GM19438 (cell line): Measurements from ENCODE around the gene C19orf25.

Source experiments
- ATAC-seq: cut with Tn5 transposase; IDR thresholded peaks from one replicate; pipeline ENCODE4 v1.9.1; 2021; ENCODE audit warnings: low read depth; ENCODE audit not compliant: unreplicated experiment

C19orf25 gene

DNA sequence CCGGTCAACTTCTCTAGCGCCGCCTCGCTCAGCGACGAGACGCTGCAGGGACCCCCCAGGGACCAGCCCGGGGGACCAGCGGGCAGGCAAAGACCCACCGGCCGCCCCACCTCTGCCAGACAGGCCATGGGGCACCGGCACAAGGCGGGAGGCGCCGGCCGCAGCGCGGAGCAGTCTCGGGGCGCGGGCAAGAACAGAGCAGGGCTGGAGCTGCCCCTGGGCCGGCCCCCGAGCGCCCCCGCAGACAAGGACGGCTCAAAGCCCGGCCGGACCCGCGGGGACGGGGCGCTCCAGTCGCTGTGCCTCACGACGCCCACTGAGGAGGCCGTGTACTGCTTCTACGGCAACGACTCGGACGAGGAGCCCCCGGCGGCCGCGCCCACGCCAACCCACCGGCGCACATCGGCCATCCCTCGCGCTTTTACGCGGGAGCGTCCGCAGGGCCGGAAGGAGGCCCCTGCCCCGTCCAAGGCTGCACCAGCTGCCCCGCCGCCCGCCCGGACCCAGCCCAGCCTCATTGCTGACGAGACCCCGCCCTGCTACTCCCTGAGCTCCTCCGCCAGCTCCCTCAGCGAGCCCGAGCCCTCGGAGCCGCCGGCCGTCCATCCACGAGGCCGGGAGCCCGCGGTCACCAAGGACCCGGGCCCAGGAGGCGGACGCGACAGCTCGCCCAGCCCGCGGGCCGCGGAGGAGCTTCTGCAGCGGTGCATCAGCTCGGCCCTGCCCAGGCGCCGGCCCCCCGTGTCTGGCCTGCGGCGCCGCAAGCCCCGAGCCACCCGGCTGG lies 11.3 kb downstream of the C19orf25 start:
- no peak for ATAC-seq

GRCh38 chr19:1467215-1467489 lies 11.9 kb downstream of the C19orf25 start:
- ATAC-seq, result no peak

GRCh38 chr19:1466461-1467214 lies 12.4 kb downstream of the C19orf25 start:
- ATAC-seq, result no peak

GRCh38 chr19:1466018-1466460 lies 13.0 kb downstream of the C19orf25 start:
- ATAC-seq, result no peak

DNA sequence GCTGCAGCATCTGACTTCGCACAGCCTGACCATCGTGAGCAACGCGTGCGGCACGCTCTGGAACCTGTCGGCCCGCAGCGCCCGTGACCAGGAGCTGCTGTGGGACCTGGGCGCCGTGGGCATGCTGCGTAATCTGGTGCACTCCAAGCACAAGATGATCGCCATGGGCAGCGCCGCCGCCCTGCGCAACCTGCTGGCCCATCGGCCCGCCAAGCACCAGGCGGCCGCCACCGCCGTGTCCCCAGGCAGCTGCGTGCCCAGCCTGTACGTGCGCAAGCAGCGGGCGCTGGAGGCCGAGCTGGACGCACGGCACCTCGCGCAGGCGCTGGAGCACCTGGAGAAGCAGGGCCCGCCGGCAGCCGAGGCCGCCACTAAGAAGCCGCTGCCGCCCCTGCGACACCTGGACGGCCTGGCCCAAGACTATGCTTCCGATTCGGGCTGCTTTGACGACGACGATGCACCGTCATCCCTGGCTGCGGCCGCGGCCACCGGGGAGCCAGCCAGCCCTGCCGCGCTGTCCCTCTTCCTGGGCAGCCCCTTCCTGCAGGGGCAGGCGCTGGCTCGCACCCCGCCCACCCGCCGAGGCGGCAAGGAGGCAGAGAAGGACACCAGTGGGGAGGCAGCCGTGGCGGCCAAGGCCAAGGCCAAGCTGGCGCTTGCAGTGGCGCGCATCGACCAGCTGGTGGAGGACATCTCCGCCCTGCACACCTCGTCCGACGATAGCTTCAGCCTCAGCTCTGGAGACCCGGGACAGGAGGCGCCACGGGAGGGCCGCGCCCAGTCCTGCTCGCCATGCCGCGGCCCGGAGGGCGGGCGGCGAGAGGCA lies 13.6 kb downstream of the C19orf25 start:
- no peak for ATAC-seq

GRCh38 chr19:1461862-1462261 lies 17.2 kb downstream of the C19orf25 start:
- ATAC-seq, result no peak

DNA sequence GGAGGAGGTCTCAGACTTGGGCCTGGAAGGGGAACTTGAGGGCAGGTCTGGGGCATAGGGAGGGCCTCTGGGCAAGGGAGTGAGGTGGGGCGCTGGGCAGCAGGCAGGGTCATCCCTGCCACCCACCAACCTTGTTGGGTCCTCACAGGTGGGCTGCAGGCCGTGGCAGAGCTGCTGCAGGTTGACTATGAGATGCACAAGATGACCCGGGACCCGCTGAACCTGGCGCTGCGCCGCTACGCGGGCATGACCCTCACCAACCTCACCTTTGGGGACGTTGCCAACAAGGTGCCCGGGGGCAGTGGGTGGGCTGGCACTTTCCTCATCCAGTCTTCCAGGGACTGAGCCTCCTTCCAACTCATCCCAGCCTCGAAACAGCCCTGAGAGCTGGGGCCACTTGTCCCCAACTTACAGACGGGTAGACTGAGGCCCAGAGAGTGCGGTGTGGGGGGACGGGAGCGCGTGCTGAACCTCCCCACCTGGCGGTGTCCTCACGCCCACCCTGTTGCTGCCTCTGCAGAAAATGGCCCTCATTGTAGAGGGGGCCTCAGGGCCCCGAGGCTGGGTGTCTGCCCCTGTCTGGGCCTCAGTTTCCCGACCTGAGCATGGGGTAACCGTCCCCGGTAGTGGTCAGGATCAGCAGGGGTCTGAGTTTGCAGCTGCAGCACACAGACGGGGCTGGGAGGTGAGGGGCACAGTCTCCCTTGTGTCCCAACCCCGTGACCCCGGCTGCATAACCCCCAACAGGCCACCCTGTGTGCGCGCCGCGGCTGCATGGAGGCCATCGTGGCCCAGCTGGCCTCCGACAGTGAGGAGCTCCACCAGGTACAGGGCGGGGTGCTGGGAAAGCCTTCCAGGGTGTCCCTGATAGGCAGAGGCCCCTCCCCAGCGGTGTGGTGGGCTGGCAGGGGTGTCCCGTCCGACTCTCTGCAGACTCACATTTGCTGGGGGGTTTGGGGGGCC lies 18.7 kb downstream of the C19orf25 start:
- ATAC-seq, result no peak

DNA sequence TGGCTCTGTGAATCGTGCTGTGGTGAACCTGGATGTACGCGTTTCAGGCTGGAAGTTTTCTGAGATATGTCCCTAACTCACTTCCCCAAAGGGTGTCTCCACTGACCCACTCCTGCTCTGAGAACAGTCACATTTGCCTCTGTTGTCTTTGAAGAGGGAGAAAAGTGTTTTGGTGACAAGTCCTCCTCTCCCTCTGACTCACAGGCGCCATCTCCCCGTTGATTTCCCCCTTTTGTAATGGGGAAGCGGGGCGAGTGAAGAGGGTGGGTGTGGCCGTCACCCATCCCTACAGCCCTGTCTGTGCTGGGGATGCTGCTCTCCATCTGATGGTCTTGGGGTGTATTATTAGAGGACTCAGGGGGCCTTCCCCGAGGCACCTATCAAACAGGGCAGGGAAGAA lies 19.5 kb downstream of the C19orf25 start:
- ATAC-seq, result no peak

DNA sequence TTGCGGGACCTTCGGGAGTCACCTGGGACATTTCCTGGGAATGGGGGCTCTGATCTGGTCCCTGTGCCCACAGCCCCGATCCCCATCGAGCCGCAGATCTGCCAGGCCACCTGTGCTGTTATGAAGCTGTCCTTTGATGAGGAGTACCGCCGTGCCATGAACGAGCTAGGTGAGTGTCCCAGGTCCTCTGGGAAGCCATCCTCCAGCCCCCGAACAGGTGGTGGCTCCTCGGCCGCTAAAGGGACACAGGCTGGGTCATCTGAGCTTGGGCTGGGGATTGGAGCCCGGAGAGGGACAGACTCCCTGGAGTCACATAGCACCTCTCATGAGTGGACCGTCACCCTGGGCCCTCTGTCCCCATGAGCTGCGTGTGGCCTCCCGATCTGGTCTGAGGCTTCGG lies 21.1 kb downstream of the C19orf25 start:
- ATAC-seq, result no peak

GRCh38 chr19:1457031-1457739 lies 21.8 kb downstream of the C19orf25 start:
- no peak for ATAC-seq

DNA sequence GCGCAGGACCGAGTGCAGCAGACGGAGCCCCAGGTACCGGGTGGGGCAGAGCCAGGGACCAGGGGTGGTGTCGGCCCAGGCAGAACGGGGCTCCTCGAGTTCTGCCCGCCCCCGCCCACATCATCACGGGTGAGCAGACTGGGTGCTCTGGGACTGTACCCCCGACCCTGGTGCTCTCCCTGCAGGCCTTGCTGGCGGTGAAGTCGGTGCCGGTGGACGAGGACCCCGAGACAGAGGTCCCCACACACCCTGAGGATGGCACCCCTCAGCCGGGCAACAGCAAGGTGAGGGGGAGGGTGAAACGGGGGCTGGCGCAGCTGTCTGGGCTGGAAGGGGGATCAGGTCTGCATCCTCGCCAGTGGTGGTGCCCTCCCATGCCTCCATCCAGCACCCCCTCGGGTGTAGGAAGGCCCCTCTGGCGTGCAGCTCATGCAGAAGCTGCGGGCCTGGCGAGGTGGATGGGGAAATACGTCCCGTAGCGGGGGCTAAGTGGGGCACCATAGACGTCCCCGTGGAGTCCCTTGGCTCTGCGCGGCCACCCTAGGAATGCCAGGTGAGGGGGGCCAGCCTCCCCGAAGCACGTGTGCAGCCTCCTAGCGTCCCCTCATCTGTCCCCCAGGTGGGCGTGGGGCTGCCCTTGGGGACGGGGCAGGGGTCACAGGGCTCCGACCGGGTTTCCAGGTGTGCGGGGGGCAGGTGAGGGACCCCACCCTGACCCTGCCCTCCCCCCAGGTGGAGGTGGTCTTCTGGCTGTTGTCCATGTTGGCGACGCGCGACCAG lies 22.7 kb downstream of the C19orf25 start:
- no peak for ATAC-seq

- no peak for ATAC-seq
Measured at GRCh38 chr19:1455336-1456120, 23.5 kb downstream of the C19orf25 start.

DNA sequence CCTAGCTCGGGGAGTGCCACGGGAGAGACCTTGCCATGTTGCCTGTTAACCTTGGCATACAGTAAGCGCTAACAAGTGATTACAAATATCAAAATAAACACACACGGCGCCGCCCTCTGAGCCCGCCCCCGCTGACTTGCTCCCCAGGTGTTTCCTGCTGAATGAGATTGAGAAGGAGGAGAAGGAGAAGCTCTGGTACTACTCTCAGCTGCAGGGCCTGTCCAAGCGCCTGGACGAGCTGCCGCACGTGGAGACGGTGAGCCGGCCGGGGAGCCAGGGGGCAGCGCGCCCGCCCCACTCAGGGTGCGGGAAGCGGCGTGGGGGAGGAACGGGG lies 24.0 kb downstream of the C19orf25 start:
- ATAC-seq, result no peak

GRCh38 chr19:1453525-1454364 lies 25.3 kb downstream of the C19orf25 start:
- no peak for ATAC-seq

DNA sequence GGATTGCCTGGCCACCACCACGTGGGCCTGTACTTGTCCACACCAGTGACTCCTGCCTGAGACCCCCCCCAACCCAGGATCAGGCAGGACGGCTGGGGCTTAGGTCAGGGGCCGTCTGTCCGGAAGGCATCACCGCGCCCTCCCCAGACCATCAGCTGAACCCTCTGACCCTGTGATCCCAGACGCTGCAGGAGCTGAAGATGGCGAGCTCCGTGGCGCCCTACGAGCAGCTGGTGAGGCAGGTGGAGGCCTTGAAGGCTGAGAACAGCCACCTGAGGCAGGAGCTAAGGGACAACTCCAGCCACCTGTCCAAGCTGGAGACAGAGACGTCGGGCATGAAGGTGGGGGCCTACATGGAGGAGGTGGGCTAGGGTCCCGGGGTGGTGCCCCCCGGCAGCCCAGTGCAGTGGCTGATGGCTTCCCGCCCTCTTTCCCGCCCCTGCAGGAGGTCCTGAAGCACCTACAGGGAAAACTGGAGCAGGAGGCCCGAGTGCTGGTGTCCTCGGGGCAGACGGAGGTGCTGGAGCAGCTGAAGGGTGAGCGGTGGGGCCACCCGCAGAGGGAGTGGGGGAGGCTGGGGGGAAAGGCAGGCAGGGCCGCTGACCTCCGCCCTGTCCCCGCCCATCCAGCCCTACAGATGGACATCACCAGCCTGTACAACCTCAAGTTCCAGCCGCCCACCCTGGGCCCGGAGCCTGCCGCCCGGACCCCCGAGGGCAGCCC lies 26.1 kb downstream of the C19orf25 start:
- ATAC-seq, result no peak

- ATAC-seq, result no peak
Measured at GRCh38 chr19:1451916-1452801, 26.9 kb downstream of the C19orf25 start.
